ENCODE results near the gene SPNS1. TPM values are rescaled to one million over a fixed set of nuclear protein-coding genes. Genes with fewer than 3 reads are reported as not detected.

Gene SPNS1
- total and polyA plus RNA-seq, 9 donors = 4.5 to 25.5 (median 17.4) TPM

DNA sequence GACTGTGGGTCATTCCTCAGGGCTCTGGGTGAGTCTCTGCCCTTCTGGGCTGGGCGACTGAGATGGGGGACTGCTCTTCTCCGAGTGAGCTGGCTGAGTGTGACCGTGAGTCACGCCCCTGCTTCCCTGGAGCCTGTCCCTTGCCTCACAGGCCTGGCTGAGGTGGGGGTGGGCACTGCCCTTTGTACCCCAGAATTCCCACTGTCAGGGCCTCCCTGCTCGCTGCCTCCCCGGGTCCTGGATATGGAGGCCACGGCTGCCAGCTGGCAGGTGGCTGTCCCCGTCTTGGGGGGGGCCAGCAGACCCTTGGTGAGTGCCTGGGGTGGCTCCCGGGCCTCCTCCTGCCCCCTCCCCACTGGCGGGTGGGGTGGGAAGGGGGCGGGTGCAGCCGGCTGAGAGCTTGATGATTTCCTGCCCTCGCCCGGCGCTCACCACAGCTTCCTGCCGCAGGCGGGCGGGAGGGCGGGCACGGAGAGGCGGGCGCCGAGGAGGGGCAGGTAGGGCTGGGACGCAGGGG lies 10.1 kb downstream of the SPNS1 start, which contains the start of gene LAT:
Gene LAT (plus strand): TSS at position 434 of the 517 bp plus-strand sequence. CDS start 366 bp downstream, outside the sequence.
- Histone ChIP-seq H3K27ac (no peak within 1 kb of the TSS), H3K36me3 (no peaks in the 10 kb centered on the region), H3K9me3 (no peaks in the 10 kb centered on the region), H3K27me3 (no peaks in the 10 kb centered on the region), H3K4me1 (ENCODE audit: insufficient read depth) (no peaks in the 10 kb centered on the region), H3K4me3 (no peak within 1 kb of the TSS)
- TF ChIP-seq POLR2A (IDR thresholded peaks at IDR 0.05) (no peak), CTCF (IDR thresholded peaks at IDR 0.05) (no peak), EP300 (IDR thresholded peaks at IDR 0.05) (no peak)
- intact Hi-C loops (cut with DNase I) = loop anchor here in 1 of 4 donors (10.0 kb wide), 1 partner anchor 750 kb away; no protein-coding TSS in a partner anchor
- no peak for DNase-seq
- 74 to 83% (median 78%) methylated on average over 6 to 24 of the region's 24 CpGs for WGBS, 3 donors

DNA sequence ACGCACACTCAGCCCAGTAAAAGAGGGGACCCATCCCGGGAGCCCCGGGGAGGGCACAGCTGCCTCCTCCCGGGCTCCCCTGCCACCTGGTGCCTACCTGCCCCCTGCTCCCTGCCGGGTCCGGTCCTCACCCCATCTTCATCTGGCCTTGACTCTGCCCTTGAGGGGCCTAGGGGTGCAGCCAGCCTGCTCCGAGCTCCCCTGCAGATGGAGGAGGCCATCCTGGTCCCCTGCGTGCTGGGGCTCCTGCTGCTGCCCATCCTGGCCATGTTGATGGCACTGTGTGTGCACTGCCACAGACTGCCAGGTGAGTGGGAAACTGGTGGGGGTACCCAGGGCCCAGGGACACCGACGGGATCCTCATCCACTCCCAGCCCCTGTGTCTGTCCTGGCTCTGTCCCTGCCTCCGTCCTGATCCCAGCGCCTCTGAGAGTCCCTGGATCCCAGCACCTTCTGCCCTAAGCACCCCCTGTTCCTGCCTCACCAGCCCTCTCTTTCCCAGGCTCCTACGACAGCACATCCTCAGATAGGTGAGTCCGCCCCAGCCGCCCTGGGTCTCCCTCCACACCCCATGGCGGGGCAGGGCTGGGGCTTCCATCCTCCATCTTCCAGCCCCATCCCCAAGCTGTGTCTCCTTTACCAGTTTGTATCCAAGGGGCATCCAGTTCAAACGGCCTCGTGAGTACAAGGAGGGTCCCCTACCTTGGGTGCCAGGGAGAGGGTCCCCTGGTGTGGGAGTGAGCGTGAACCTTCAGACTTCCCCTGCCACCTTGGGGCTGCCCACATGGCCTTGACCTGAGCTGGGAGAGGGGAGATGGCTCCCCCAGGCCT lies 10.8 kb downstream of the SPNS1 start:
- TF ChIP-seq CTCF (IDR thresholded peaks at IDR 0.05) = no peak
- TF ChIP-seq EP300 (IDR thresholded peaks at IDR 0.05) = no peak
- TF ChIP-seq POLR2A (IDR thresholded peaks at IDR 0.05) = no peak
- no peaks in the 10 kb centered on the region for H3K27me3 ChIP-seq
- no peak overlapping the region for H3K27ac ChIP-seq
- no peaks in the 10 kb centered on the region for H3K9me3 ChIP-seq
- DNase-seq = no peak
- intact Hi-C loops (cut with DNase I) = loop anchor here in 1 of 4 donors (10.0 kb wide), 1 partner anchor 749 kb away; no protein-coding TSS in a partner anchor
- H3K4me1 ChIP-seq (ENCODE audit: insufficient read depth) = no peaks in the 10 kb centered on the region
- no peaks in the 10 kb centered on the region for H3K36me3 ChIP-seq
- 85 to 90% (median 85%) methylated on average over 19 of the region's 19 CpGs for WGBS, 3 donors
- no peak overlapping the region for H3K4me3 ChIP-seq

DNA sequence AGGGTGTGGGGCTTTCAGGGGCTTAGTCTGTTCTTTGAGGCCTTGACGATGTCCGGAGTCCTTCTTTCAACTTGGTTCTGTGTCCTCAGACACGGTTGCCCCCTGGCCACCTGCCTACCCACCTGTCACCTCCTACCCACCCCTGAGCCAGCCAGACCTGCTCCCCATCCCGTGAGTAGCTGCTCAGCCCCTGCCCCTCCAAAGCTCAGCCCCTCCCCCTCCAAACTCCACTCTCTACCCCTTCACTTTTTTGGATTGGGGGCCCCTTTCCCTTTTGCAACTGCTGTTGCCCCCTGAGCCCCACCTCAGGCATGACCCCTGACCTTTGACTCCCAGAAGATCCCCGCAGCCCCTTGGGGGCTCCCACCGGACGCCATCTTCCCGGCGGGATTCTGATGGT lies 11.5 kb downstream of the SPNS1 start:
- no peaks in the 10 kb centered on the region for H3K27me3 ChIP-seq
- intact Hi-C loops (cut with DNase I) = loop anchor here in 1 of 4 donors (10.0 kb wide), 1 partner anchor 749 kb away; no protein-coding TSS in a partner anchor
- no peaks in the 10 kb centered on the region for H3K9me3 ChIP-seq
- TF ChIP-seq POLR2A (IDR thresholded peaks at IDR 0.05) (no peak), CTCF (IDR thresholded peaks at IDR 0.05) (no peak), EP300 (IDR thresholded peaks at IDR 0.05) (no peak)
- H3K4me3 ChIP-seq = no peak overlapping the region
- 93 to 95% (median 94%) methylated on average over 9 of the region's 9 CpGs for WGBS, 3 donors
- no peaks in the 10 kb centered on the region for H3K36me3 ChIP-seq
- no peaks in the 10 kb centered on the region for H3K4me1 ChIP-seq (ENCODE audit: insufficient read depth)
- no peak overlapping the region for H3K27ac ChIP-seq
- no peak for DNase-seq

GRCh38 chr16:28986492-28986891 lies 11.9 kb downstream of the SPNS1 start:
- Histone ChIP-seq H3K27ac (no peak overlapping the region), H3K4me3 (no peak overlapping the region), H3K36me3 (no peaks in the 10 kb centered on the region), H3K27me3 (no peaks in the 10 kb centered on the region), H3K4me1 (ENCODE audit: insufficient read depth) (peaks cover 1% of the 10 kb centered on the region), H3K9me3 (no peaks in the 10 kb centered on the region)
- 91 to 94% (median 93%) methylated on average over 13 of the region's 13 CpGs for WGBS, 3 donors
- DNase-seq = no peak
- TF ChIP-seq CTCF (IDR thresholded peaks at IDR 0.05) (no peak), EP300 (IDR thresholded peaks at IDR 0.05) (no peak), POLR2A (IDR thresholded peaks at IDR 0.05) (no peak)
- intact Hi-C loops (cut with DNase I) = loop anchor here in 1 of 4 donors (10.0 kb wide), 1 partner anchor 748 kb away; no protein-coding TSS in a partner anchor
